H1 (cell line): ENCODE measurements around the gene IFI27L1. TPM values are rescaled to one million over a fixed set of nuclear protein-coding genes. Genes with fewer than 3 reads are reported as not detected.

Source experiments
- CTCF ChIP-seq, 3 experiments: IDR thresholded peaks; 1 replicate in 2 of 3; 2 replicates in 1 of 3; pipeline versions ENCODE4 v1.5.1 to v1.6.1; 2011; ENCODE audit warnings: low read length in 3 of 3, mild to moderate bottlenecking in 3 of 3, inconsistent platforms in 2 of 3, low read depth in 1 of 3, moderate library complexity in 1 of 3; ENCODE audit not compliant: insufficient read depth in 1 of 3; ENCODE audit errors: control extremely low read depth in 1 of 3
- polyA plus RNA-seq, 7 experiments: library from polyadenylated mRNA; depleted of rRNA in 3 of 7; stranded (reverse) in 5 of 7; unstranded in 2 of 7; fragments of >200 nt in 5 of 7; fragments of 200-250 nt in 2 of 7; gene quantifications; 1 replicate in 5 of 7; 2 replicates in 1 of 7; 4 replicates in 1 of 7; pipeline versions ENCODE4 v1.2.1 to v1.2.3, GENCODE V29; 2011 to 2013; ENCODE audit warnings: missing spikeins in 2 of 7, mixed read lengths in 2 of 7
- total RNA-seq: library from RNA; stranded (reverse); fragmentation: NEBNext Ultra II Directional; extraction: Animal tissue kit (Norgen Biotek cat#: 25700); gene quantifications from 2 replicates; pipeline ENCODE4 v1.2.1, GENCODE V29; 2021
- TF ChIP-seq, protein P1 (sequence below): fragments of 300-600 bp; sonication (generic); IDR thresholded peaks from 2 replicates; pipeline ENCODE4 v1.7.1; 2012; ENCODE audit warnings: low read length, moderate library complexity, mild to moderate bottlenecking, inconsistent platforms; ENCODE audit not compliant: insufficient replicate concordance

Gene IFI27L1
- total and polyA plus RNA-seq, 2 of the 8 experiments (the other 6 are each of a cell fraction or from before 2014, with no cell fraction given) = 21.2 to 30.5 TPM

DNA sequence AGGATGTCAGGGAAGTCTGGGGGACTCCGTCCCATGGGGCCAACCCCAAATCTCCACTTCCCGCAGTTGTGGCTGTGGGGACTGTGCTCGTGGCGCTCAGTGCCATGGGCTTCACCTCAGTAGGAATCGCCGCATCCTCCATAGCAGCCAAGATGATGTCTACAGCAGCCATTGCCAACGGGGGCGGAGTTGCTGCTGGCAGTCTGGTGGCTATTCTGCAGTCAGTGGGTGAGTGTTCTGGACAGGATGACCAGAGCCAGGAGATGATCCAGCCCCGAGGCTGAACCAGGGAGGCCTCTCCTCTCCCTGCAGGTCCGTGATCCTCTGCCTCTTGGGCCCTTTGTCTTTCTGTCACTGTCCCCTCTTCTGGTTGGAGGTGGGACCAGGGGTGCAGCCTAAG, 20.6 kb downstream of the IFI27L1 start (continued):
- TF ChIP-seq, protein P1, sequence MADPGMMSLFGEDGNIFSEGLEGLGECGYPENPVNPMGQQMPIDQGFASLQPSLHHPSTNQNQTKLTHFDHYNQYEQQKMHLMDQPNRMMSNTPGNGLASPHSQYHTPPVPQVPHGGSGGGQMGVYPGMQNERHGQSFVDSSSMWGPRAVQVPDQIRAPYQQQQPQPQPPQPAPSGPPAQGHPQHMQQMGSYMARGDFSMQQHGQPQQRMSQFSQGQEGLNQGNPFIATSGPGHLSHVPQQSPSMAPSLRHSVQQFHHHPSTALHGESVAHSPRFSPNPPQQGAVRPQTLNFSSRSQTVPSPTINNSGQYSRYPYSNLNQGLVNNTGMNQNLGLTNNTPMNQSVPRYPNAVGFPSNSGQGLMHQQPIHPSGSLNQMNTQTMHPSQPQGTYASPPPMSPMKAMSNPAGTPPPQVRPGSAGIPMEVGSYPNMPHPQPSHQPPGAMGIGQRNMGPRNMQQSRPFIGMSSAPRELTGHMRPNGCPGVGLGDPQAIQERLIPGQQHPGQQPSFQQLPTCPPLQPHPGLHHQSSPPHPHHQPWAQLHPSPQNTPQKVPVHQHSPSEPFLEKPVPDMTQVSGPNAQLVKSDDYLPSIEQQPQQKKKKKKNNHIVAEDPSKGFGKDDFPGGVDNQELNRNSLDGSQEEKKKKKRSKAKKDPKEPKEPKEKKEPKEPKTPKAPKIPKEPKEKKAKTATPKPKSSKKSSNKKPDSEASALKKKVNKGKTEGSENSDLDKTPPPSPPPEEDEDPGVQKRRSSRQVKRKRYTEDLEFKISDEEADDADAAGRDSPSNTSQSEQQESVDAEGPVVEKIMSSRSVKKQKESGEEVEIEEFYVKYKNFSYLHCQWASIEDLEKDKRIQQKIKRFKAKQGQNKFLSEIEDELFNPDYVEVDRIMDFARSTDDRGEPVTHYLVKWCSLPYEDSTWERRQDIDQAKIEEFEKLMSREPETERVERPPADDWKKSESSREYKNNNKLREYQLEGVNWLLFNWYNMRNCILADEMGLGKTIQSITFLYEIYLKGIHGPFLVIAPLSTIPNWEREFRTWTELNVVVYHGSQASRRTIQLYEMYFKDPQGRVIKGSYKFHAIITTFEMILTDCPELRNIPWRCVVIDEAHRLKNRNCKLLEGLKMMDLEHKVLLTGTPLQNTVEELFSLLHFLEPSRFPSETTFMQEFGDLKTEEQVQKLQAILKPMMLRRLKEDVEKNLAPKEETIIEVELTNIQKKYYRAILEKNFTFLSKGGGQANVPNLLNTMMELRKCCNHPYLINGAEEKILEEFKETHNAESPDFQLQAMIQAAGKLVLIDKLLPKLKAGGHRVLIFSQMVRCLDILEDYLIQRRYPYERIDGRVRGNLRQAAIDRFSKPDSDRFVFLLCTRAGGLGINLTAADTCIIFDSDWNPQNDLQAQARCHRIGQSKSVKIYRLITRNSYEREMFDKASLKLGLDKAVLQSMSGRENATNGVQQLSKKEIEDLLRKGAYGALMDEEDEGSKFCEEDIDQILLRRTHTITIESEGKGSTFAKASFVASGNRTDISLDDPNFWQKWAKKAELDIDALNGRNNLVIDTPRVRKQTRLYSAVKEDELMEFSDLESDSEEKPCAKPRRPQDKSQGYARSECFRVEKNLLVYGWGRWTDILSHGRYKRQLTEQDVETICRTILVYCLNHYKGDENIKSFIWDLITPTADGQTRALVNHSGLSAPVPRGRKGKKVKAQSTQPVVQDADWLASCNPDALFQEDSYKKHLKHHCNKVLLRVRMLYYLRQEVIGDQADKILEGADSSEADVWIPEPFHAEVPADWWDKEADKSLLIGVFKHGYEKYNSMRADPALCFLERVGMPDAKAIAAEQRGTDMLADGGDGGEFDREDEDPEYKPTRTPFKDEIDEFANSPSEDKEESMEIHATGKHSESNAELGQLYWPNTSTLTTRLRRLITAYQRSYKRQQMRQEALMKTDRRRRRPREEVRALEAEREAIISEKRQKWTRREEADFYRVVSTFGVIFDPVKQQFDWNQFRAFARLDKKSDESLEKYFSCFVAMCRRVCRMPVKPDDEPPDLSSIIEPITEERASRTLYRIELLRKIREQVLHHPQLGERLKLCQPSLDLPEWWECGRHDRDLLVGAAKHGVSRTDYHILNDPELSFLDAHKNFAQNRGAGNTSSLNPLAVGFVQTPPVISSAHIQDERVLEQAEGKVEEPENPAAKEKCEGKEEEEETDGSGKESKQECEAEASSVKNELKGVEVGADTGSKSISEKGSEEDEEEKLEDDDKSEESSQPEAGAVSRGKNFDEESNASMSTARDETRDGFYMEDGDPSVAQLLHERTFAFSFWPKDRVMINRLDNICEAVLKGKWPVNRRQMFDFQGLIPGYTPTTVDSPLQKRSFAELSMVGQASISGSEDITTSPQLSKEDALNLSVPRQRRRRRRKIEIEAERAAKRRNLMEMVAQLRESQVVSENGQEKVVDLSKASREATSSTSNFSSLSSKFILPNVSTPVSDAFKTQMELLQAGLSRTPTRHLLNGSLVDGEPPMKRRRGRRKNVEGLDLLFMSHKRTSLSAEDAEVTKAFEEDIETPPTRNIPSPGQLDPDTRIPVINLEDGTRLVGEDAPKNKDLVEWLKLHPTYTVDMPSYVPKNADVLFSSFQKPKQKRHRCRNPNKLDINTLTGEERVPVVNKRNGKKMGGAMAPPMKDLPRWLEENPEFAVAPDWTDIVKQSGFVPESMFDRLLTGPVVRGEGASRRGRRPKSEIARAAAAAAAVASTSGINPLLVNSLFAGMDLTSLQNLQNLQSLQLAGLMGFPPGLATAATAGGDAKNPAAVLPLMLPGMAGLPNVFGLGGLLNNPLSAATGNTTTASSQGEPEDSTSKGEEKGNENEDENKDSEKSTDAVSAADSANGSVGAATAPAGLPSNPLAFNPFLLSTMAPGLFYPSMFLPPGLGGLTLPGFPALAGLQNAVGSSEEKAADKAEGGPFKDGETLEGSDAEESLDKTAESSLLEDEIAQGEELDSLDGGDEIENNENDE = no peak
- TF ChIP-seq CTCF (IDR thresholded peaks at IDR 0.05; ENCODE audit: control extremely low read depth in 1 of 3, insufficient read depth in 1 of 3, low read depth in 1 of 3, low read length in 3 of 3) = no peak
